Measurements from ENCODE around the gene TLE5.
"Not testable (repeated sequence)": the region's sequence is repeated elsewhere in the genome, so short reads cannot be mapped to it uniquely, and the experiment has no call there.

The TLE5 gene

GRCh38 chr19:3025549-3025886 is 36.8 kb downstream of the TLE5 start:
- DNase-seq (ENCODE audit: low spot score), result no peak

DNA sequence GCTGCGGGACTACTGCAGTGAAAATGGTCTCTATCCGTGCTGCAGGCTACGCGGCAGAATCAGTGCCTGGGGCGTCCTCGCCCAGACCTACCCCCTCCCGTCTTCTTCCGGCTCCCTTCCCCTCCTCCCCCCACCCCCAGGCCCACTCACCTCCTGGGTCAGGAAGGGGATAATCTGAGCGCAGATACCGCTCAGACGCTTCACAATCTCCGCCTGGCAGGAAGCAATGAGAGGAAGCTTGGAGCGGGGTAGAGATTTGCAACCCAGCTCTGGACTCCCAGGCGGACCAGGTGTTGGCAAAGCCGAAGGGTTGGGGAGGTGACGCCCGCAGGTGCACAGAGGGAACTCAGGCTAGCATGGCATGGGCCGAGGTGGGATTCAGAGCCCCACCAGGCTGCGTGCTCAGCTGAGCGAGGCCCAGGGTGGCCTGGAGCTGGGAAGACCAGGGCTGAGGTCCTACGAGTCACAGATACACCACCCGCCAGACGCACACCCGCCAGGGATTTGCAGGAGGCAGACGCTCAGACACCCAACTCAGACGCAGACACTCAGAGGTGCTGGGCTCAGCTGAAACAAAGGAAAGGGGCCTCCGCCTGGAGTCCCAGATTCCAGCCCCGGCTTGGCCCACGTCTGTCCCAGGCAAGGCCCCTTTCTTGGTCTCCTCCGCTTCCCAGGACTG is 37.3 kb downstream of the TLE5 start:
- no peak for DNase-seq (ENCODE audit: low spot score)

- no peak for DNase-seq (ENCODE audit: low spot score)
Measured at GRCh38 chr19:3024509-3024869, 37.8 kb downstream of the TLE5 start.

GRCh38 chr19:3020321-3020960 is 41.9 kb downstream of the TLE5 start:
- no peak for DNase-seq (ENCODE audit: low spot score)

DNA sequence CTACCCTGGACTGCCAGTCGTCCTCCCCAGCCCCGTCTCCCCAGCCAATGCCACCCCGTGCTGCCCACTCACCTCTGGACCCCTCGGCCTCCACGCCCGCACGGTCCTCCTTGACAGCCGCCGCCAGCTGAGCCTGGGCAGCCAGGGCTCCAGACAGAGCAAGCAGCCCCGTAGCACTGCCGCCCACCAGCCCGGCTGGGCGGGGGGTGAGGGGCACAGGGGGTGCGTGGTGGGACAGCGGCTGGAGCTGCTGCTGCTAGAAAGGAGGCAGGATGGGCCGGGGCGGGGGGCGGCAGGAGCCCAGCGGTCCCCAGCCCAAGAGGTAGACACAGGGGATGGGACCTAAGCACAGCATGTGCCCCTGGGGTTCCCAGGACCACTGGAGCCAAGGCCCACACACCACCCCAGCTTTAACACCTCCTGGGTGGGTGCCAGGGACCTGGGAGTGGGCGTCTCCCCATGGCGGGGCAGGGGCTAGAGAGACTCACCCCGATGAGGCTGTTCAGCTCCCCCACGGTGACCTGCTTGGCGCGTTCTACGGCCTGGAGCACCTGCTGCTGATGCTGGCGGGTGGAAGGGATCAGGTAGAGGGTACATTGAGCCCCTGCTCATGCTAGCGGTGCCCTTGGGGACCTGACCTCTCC is 43.0 kb downstream of the TLE5 start:
- no peak for DNase-seq (ENCODE audit: low spot score)

DNA sequence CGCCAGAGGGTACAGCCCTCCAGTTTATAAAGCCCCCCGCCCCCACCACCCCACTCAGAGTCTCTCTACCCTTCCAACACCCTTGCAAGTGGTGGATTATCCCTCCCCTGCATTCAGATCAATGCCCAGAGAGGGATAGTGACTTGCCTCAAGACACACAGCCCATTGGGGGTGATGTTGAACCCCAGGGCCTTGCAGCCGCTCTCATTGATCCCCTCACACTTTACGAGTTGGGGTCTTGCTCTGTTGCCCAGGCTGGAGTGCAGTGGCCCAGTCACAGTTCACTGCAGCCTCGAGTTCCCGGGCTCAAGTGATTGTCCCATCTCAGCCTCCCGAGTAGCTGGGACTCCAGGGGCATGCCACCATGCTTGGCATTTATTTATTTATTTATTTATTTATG is 44.4 kb downstream of the TLE5 start:
- DNase-seq (ENCODE audit: low spot score), result no peak

DNA sequence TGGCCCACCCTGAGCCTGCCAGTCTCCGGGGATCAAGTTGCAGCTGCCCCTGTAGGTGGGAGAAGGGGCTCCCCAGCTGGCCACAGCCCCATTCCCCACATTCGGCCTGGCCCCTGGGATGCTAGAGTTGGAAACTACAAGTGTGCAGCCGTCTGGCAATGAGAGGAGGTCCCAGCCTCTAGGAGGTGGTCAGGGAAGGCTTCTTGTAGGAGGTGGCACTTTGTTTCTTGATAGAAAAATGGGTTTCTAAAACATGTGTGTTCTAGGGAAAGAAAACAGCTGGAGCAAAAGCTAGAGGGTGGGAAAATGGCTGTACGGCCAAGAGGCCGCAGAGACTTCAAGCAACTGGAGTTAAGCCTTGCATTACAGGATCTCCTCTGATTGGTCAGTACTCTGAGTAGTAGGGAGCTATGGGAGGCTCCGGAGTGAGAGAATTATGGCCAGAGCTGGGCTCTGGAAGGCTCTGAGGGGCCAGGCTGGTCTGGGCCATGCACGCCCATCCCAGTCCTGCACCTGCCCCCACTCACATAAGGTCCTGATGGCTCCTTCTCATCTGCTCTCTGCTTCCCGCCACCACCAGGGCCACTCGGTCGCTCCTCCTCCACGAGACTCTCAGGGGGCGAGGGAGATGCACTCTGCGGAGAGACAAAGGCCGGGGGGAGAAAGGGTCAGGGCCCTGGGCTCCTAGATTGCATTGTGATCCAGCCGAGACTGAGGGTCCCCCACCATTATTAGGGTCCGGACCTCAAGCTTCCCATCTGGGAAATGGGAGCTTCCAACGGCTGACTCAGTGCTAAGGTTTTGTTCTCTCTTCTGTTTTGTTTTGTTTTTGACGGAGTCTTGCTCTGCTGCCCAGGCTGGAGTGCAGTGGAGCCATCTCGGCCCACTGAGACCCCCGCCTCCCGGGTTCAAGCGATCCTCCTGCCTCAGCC is 46.9 kb downstream of the TLE5 start:
- no peak for DNase-seq (ENCODE audit: low spot score)

DNA sequence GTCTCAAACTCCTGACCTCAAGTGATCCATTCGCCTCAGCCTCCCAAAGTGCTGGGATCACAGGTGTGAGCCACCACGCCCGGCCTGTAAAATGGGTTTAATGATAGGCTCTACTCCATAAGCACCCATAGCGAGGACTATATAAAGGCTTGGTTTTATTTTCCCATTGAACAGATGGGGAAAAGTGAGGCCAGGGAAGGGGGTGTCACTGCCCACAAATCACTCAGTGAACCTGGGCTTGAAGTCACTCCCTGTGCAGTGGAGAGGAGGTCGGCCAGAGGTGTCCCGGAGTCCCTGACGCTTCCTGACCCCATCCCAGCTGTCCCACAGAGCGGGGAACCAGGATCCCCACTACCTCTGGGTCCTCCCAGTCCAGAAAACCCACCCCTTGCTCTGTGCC is 48.2 kb downstream of the TLE5 start:
- no peak for DNase-seq (ENCODE audit: low spot score)

GRCh38 chr19:3013263-3013725 is 49.0 kb downstream of the TLE5 start:
- DNase-seq (ENCODE audit: low spot score), result no peak

DNA sequence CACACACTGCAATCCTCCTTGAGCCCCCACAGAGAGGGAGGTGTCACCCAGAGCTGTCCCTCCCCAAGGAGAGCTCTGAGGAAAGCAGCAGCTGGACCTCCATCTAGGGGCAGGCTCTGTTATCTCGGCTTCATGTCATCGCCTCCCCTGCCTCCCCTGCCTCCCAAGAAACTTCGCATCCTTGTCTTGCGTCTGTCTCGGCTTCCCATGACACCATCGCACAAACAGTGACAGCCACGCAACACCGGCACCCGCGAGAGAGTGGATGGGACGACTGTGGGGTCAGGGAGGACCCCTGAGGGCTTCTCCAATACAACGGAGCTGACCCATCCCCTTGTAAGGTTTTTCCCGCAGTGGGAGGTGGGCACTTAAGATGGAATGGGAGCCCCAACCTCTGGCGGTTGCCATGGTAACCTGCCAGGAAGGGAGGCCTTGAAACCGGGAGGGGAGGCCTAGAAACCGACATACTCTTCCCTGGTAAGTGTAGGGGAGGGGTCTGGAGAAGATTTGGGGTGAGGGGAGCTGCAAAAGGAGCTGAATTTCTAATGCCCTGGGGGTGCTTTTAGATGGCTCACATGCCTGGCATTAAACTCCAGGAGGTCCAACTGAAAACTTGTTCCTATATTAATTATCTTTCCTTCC is 49.6 kb downstream of the TLE5 start:
- no peak for DNase-seq (ENCODE audit: low spot score)

DNA sequence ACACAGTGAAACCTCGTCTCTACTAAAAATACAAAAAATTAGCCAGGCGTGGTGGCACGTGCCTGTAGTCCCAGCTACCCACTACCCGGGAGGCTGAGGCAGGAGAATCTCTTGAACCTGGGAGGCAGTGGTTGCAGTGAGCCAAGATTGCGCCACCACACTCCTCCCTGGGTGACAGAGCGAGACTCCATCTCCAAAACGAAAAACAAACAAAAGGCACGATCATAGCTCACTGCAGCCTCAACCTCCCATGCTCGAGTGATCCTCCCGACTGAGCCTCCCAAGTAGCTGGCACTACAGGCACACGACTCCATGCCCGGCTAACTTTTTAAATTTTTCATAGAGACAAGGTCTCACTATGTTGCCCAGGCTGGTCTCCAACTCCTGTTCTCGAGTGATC is 50.2 kb downstream of the TLE5 start:
- DNase-seq (ENCODE audit: low spot score), result not testable (repeated sequence)

DNA sequence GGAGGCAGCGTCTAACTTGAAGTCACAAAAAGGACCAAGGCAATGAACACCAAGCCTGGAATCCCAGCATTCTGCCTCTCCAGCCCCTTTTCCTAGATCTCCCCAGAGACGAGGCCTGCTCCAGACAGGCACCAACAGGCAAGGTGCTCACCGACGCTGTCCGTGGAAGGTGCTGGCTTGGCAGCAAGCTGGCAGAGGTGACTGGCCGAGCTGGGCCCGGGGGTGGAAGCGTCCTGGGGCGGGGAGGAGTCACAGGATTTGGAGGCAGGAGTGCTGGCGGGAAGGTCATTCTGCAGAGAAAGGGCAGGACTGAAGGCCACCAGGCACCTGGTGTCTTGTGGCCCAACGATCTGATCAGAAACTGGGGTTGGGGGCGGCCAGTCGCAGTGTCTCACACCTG is 51.4 kb downstream of the TLE5 start:
- DNase-seq (ENCODE audit: low spot score), result no peak

- DNase-seq (ENCODE audit: low spot score), result no peak
Measured at GRCh38 chr19:3008994-3009393, 53.3 kb downstream of the TLE5 start.

GRCh38 chr19:3007975-3008374 is 54.3 kb downstream of the TLE5 start:
- no peak for DNase-seq (ENCODE audit: low spot score)

GRCh38 chr19:3006075-3006767 is 56.1 kb downstream of the TLE5 start:
- DNase-seq (ENCODE audit: low spot score), result no peak

DNA sequence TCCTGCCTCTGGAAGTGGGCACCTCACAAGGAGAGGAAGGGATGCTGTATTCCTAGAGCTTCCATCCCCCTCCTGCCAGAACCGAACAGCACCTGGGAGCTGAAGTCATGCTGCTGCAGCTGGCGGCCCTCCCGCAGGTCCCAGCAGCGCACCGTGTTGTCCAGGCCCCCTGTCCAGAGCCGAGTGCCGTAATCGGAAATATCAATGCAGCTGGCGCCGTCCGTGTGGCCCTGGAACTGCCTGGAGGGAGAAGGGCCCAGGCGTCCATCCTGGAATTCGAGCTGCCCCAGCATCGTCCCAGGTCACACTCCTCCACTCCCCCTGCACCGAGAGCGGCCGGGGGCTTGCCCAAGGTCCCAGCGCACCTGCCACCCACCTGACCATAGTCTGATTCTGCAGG is 57.0 kb downstream of the TLE5 start:
- DNase-seq (ENCODE audit: low spot score), result no peak

- DNase-seq (ENCODE audit: low spot score), result no peak
Measured at GRCh38 chr19:3004522-3004921, 57.8 kb downstream of the TLE5 start.

- DNase-seq (ENCODE audit: low spot score), result no peak
Measured at GRCh38 chr19:3003046-3003445, 59.2 kb downstream of the TLE5 start.

All from RKO (cell line).